Melanocyte of skin (primary cell): Measurements from ENCODE around the gene STH. TPM values are rescaled to one million over a fixed set of nuclear protein-coding genes. Genes with fewer than 3 reads are reported as not detected.

ENCODE experiments used
- total RNA-seq, 2 donors: library from RNA; depleted of rRNA; stranded (reverse); fragments of >200 nt; gene quantifications; 2 replicates each; pipeline ENCODE4 v1.2.3, GENCODE V29; 2012

The STH gene
- total RNA-seq, result under 1 TPM in 1 of 2 donors, not detected in 1; 0.69 TPM

DNA sequence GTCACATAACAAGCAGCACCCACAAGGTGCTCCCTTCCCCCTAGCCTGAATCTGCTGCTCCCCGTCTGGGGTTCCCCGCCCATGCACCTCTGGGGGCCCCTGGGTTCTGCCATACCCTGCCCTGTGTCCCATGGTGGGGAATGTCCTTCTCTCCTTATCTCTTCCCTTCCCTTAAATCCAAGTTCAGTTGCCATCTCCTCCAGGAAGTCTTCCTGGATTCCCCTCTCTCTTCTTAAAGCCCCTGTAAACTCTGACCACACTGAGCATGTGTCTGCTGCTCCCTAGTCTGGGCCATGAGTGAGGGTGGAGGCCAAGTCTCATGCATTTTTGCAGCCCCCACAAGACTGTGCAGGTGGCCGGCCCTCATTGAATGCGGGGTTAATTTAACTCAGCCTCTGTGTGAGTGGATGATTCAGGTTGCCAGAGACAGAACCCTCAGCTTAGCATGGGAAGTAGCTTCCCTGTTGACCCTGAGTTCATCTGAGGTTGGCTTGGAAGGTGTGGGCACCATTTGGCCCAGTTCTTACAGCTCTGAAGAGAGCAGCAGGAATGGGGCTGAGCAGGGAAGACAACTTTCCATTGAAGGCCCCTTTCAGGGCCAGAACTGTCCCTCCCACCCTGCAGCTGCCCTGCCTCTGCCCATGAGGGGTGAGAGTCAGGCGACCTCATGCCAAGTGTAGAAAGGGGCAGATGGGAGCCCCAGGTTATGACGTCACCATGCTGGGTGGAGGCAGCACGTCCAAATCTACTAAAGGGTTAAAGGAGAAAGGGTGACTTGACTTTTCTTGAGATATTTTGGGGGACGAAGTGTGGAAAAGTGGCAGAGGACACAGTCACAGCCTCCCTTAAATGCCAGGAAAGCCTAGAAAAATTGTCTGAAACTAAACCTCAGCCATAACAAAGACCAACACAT, at the start of gene STH:
Gene STH (plus strand): TSS at position 264 of the 913 bp plus-strand sequence. CDS start 30 bp downstream, at position 294.

Other genes with a start within 250 kb of the STH start
- gene CRHR1, start 214.9 kb upstream of the STH start, total RNA-seq, result not detected
- gene SPPL2C, start 154.4 kb upstream of the STH start, total RNA-seq, result not detected
- 10 to 100 TPM in 1 of 2 donors, under 1 TPM in 1; 0.33 to 10.3 TPM for gene MAPT, start 104.7 kb upstream of the STH start, total RNA-seq
- gene KANSL1, start 194.2 kb downstream of the STH start, total RNA-seq, result 10 to 100 TPM; 45.1 to 52.6 TPM